ENCODE data around the gene RBM15. TPM values are rescaled to one million over a fixed set of nuclear protein-coding genes. Genes with fewer than 3 reads are reported as not detected.

The RBM15 gene
- total RNA-seq, 1 experiment from 2014 or later: 35.9 TPM

GRCh38 chr1:110319332-110320167 lies 19.6 kb upstream of the RBM15 start:
- H3K9me3 Mint-ChIP-seq (ENCODE audit: unreplicated experiment): no peaks in the 10 kb centered on the region

GRCh38 chr1:110320168-110320518 lies 19.0 kb upstream of the RBM15 start:
- intact Hi-C loops (cut with micrococcal nuclease): no loop called here
- DNase-seq (ENCODE audit: unreplicated experiment): no peak
- TF ChIP-seq, protein P1, sequence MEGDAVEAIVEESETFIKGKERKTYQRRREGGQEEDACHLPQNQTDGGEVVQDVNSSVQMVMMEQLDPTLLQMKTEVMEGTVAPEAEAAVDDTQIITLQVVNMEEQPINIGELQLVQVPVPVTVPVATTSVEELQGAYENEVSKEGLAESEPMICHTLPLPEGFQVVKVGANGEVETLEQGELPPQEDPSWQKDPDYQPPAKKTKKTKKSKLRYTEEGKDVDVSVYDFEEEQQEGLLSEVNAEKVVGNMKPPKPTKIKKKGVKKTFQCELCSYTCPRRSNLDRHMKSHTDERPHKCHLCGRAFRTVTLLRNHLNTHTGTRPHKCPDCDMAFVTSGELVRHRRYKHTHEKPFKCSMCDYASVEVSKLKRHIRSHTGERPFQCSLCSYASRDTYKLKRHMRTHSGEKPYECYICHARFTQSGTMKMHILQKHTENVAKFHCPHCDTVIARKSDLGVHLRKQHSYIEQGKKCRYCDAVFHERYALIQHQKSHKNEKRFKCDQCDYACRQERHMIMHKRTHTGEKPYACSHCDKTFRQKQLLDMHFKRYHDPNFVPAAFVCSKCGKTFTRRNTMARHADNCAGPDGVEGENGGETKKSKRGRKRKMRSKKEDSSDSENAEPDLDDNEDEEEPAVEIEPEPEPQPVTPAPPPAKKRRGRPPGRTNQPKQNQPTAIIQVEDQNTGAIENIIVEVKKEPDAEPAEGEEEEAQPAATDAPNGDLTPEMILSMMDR (IDR thresholded peaks at IDR 0.05; ENCODE audit: unreplicated experiment): no peak
- Mint-ChIP-seq H3K27me3 (ENCODE audit: insufficient read depth, unreplicated experiment) (no peaks in the 10 kb centered on the region), H3K4me3 (ENCODE audit: unreplicated experiment) (no peak overlapping the region), H3K36me3 (ENCODE audit: insufficient read depth, unreplicated experiment) (no peaks in the 10 kb centered on the region), H3K27ac (ENCODE audit: low read depth, unreplicated experiment) (no peak overlapping the region), H3K9me3 (ENCODE audit: unreplicated experiment) (no peaks in the 10 kb centered on the region), H3K4me1 (ENCODE audit: insufficient read depth, unreplicated experiment) (no peaks in the 10 kb centered on the region)
- ChIA-PET CTCF (interaction anchor here (1.3 to 28.9 kb wide), 2 partner anchors 112 to 123 kb away, joined by 6 to 1128 read pairs; partner anchors contain the start of gene KCNC4), POLR2A (interaction anchor here (4.9 kb wide), 1 partner anchor 17 kb away, joined by 19 read pairs; the partner anchor contains the start of gene RBM15)
- no TSS peak for BruUV-seq (replicated peaks)

More at GRCh38 chr1:110319332-110320167, 19.6 kb upstream of the RBM15 start:
- CTCF ChIA-PET: interaction anchor here (0.7 to 28.9 kb wide), 4 partner anchors 111 to 194 kb away, joined by 3 to 1128 read pairs (median 6); partner anchors contain the start of gene KCNC4
- H3K4me3 Mint-ChIP-seq (ENCODE audit: unreplicated experiment): no peak overlapping the region
- POLR2A ChIA-PET: interaction anchor here (4.9 kb wide), 1 partner anchor 18 kb away, joined by 19 read pairs; the partner anchor contains the start of gene RBM15
- no TSS peak for BruUV-seq (replicated peaks)
- TF ChIP-seq, protein P1 (IDR thresholded peaks at IDR 0.05; ENCODE audit: unreplicated experiment): no peak
- intact Hi-C loops (cut with micrococcal nuclease): no loop called here
- H3K36me3 Mint-ChIP-seq (ENCODE audit: insufficient read depth, unreplicated experiment): no peaks in the 10 kb centered on the region
- peak; percentile 53 for DNase-seq (ENCODE audit: unreplicated experiment)
- H3K4me1 Mint-ChIP-seq (ENCODE audit: insufficient read depth, unreplicated experiment): no peaks in the 10 kb centered on the region
- no peaks in the 10 kb centered on the region for H3K27me3 Mint-ChIP-seq (ENCODE audit: insufficient read depth, unreplicated experiment)
- no peak overlapping the region for H3K27ac Mint-ChIP-seq (ENCODE audit: low read depth, unreplicated experiment)

GRCh38 chr1:110321045-110321444 lies 18.1 kb upstream of the RBM15 start:
- no peaks in the 10 kb centered on the region for H3K36me3 Mint-ChIP-seq (ENCODE audit: insufficient read depth, unreplicated experiment)
- no peak overlapping the region for H3K27ac Mint-ChIP-seq (ENCODE audit: low read depth, unreplicated experiment)
- BruUV-seq (replicated peaks): no TSS peak
- no peak overlapping the region for H3K4me3 Mint-ChIP-seq (ENCODE audit: unreplicated experiment)
- CTCF ChIA-PET: interaction anchor here (2.3 to 28.9 kb wide), 2 partner anchors 8 to 113 kb away, joined by 17 to 1128 read pairs; partner anchors contain the start of gene KCNC4
- POLR2A ChIA-PET: no interaction called here
- DNase-seq (ENCODE audit: unreplicated experiment): no peak
- TF ChIP-seq, protein P1 (IDR thresholded peaks at IDR 0.05; ENCODE audit: unreplicated experiment): no peak
- intact Hi-C loops (cut with micrococcal nuclease): no loop called here
- no peaks in the 10 kb centered on the region for H3K27me3 Mint-ChIP-seq (ENCODE audit: insufficient read depth, unreplicated experiment)
- no peaks in the 10 kb centered on the region for H3K9me3 Mint-ChIP-seq (ENCODE audit: unreplicated experiment)
- H3K4me1 Mint-ChIP-seq (ENCODE audit: insufficient read depth, unreplicated experiment): no peaks in the 10 kb centered on the region

GRCh38 chr1:110321846-110322245 lies 17.3 kb upstream of the RBM15 start:
- intact Hi-C loops (cut with micrococcal nuclease): no loop called here
- Mint-ChIP-seq H3K4me1 (ENCODE audit: insufficient read depth, unreplicated experiment) (no peaks in the 10 kb centered on the region), H3K27ac (ENCODE audit: low read depth, unreplicated experiment) (no peak overlapping the region), H3K4me3 (ENCODE audit: unreplicated experiment) (no peak overlapping the region), H3K9me3 (ENCODE audit: unreplicated experiment) (no peaks in the 10 kb centered on the region), H3K36me3 (ENCODE audit: insufficient read depth, unreplicated experiment) (no peaks in the 10 kb centered on the region), H3K27me3 (ENCODE audit: insufficient read depth, unreplicated experiment) (no peaks in the 10 kb centered on the region)
- TF ChIP-seq, protein P1 (IDR thresholded peaks at IDR 0.05; ENCODE audit: unreplicated experiment): no peak
- CTCF ChIA-PET: interaction anchor here (2.3 to 28.9 kb wide), 2 partner anchors 9 to 114 kb away, joined by 17 to 1128 read pairs; partner anchors contain the start of gene KCNC4
- POLR2A ChIA-PET: no interaction called here
- DNase-seq (ENCODE audit: unreplicated experiment): no peak
- no TSS peak for BruUV-seq (replicated peaks)
